ENCODE results near the gene GALNT14. TPM values are rescaled to one million over a fixed set of nuclear protein-coding genes. Genes with fewer than 3 reads are reported as not detected.
"Not testable (repeated sequence)": the region's sequence is repeated elsewhere in the genome, so short reads cannot be mapped to it uniquely, and the experiment has no call there.

The GALNT14 gene
- total and polyA plus RNA-seq, 8 donors = 1.9 to 9.1 (median 2.8) TPM

GRCh38 chr2:30911327-30911726 lies 226.9 kb downstream of the GALNT14 start:
- DNase-seq (no peak), FAIRE-seq (no peak), ATAC-seq (no peak)
- 65 to 67% methylated on average over 9 of the region's 9 CpGs for WGBS, 2 donors
- Histone ChIP-seq H3K9me3 (no peaks in the 10 kb centered on the region), H3K36me3 (no peaks in the 10 kb centered on the region), H3K4me3 (no peak overlapping the region), H3K4me1 (no peaks in the 10 kb centered on the region), H3K27ac (no peak overlapping the region), H3K27me3 (no peaks in the 10 kb centered on the region)
- TF ChIP-seq CTCF (IDR thresholded peaks at IDR 0.05) = no peak
- intact Hi-C loops (cut with DNase I) = no loop called here

GRCh38 chr2:30910686-30911085 lies 227.6 kb downstream of the GALNT14 start:
- Histone ChIP-seq H3K9me3 (no peaks in the 10 kb centered on the region), H3K36me3 (no peaks in the 10 kb centered on the region), H3K4me3 (no peak overlapping the region), H3K27ac (no peak overlapping the region), H3K27me3 (no peaks in the 10 kb centered on the region), H3K4me1 (no peaks in the 10 kb centered on the region)
- DNase-seq (no peak), ATAC-seq (no peak), FAIRE-seq (no peak)
- WGBS, 2 donors = 79 to 95% methylated on average over 7 of the region's 7 CpGs
- intact Hi-C loops (cut with DNase I) = no loop called here
- no peak for TF ChIP-seq CTCF (IDR thresholded peaks at IDR 0.05)

- H3K36me3 ChIP-seq; intact Hi-C loops (cut with DNase I); FAIRE-seq; ATAC-seq; DNase-seq; H3K4me3 ChIP-seq; H3K27me3 ChIP-seq; H3K4me1 ChIP-seq; H3K27ac ChIP-seq; H3K9me3 ChIP-seq: not testable (repeated sequence)
- WGBS, 2 donors = 55 to 82% methylated on average over 9 to 14 of the region's 14 CpGs
Measured at GRCh38 chr2:30904437-30904836, 233.8 kb downstream of the GALNT14 start.

GRCh38 chr2:30903326-30903725 lies 234.9 kb downstream of the GALNT14 start:
- ATAC-seq = no peak

GRCh38 chr2:30900381-30900780 lies 237.9 kb downstream of the GALNT14 start:
- no peaks in the 10 kb centered on the region for H3K36me3 ChIP-seq
- 71% methylated on average over 5 of the region's 5 CpGs for WGBS, 2 donors
- FAIRE-seq (no peak), ATAC-seq (no peak), DNase-seq (no peak)
- no peak overlapping the region for H3K27ac ChIP-seq
- H3K4me1 ChIP-seq = no peaks in the 10 kb centered on the region
- no peaks in the 10 kb centered on the region for H3K9me3 ChIP-seq
- no peak for TF ChIP-seq CTCF (IDR thresholded peaks at IDR 0.05)
- no peak overlapping the region for H3K4me3 ChIP-seq
- H3K27me3 ChIP-seq = no peaks in the 10 kb centered on the region
- intact Hi-C loops (cut with DNase I) = no loop called here

More at GRCh38 chr2:30903326-30903725, 234.9 kb downstream of the GALNT14 start:
- intact Hi-C loops (cut with DNase I) = no loop called here
- H3K27me3 ChIP-seq = no peaks in the 10 kb centered on the region
- 81 to 91% methylated on average over 5 of the region's 5 CpGs for WGBS, 2 donors
- H3K36me3 ChIP-seq = no peaks in the 10 kb centered on the region
- H3K9me3 ChIP-seq = no peaks in the 10 kb centered on the region
- H3K27ac ChIP-seq = no peak overlapping the region
- TF ChIP-seq CTCF (IDR thresholded peaks at IDR 0.05) = no peak
- no peak overlapping the region for H3K4me3 ChIP-seq
- H3K4me1 ChIP-seq = no peaks in the 10 kb centered on the region
- no peak for DNase-seq
- FAIRE-seq = no peak
